GM23338 (cell line): ENCODE results near the gene MAGI3. TPM values are rescaled to one million over a fixed set of nuclear protein-coding genes. Genes with fewer than 3 reads are reported as not detected.

ENCODE experiments used
- ATAC-seq: fragments of 200-7000 bp; cut with Tn5 transposase; 3 replicates; pipeline ENCODE4 v1.9.1; 2020
- DNase-seq: peaks from one replicate; pipeline ENCODE4 v3.0.0-alpha.2; 2015; ENCODE audit warnings: low spot score
- H2AFZ ChIP-seq: fragments of 200-600 bp; sonication (generic); 2 replicates; pipeline ENCODE4 v1.8.0; 2016; ENCODE audit warnings: antibody characterized with exemption, mild to moderate bottlenecking, moderate library complexity
- H3F3A ChIP-seq: fragments of 200-600 bp; sonication (generic); replicated peaks from 2 replicates; pipeline ENCODE4 v1.8.0; 2017; ENCODE audit warnings: antibody characterized with exemption, mixed run types, low read depth
- H3K27ac ChIP-seq: fragments of 200-600 bp; sonication (generic); 2 replicates; pipeline ENCODE4 v1.6.1; 2016; ENCODE audit warnings: low read depth
- H3K27me3 ChIP-seq: fragments of 200-600 bp; sonication (generic); 2 replicates; pipeline ENCODE4 v1.8.0; 2016; ENCODE audit warnings: mild to moderate bottlenecking, mixed run types, moderate library complexity; ENCODE audit not compliant: insufficient read depth
- H3K36me3 ChIP-seq: fragments of 200-600 bp; sonication (generic); 2 replicates; pipeline ENCODE4 v1.8.0; 2016; ENCODE audit warnings: mild to moderate bottlenecking; ENCODE audit not compliant: insufficient read depth
- H3K4me1 ChIP-seq: fragments of 200-600 bp; sonication (generic); 2 replicates; pipeline ENCODE4 v1.8.0; 2016; ENCODE audit warnings: mild to moderate bottlenecking, moderate library complexity; ENCODE audit not compliant: insufficient read depth
- H3K4me2 ChIP-seq: fragments of 200-600 bp; sonication (generic); 2 replicates; pipeline ENCODE4 v1.7.1; 2017; ENCODE audit warnings: mixed run types
- H3K4me3 ChIP-seq: fragments of 200-600 bp; sonication (generic); 2 replicates; pipeline ENCODE4 v1.6.1; 2016; ENCODE audit warnings: mixed run types
- H3K79me2 ChIP-seq: fragments of 200-600 bp; sonication (generic); replicated peaks from 2 replicates; pipeline ENCODE4 v1.8.0; 2017; ENCODE audit warnings: mild to moderate bottlenecking; ENCODE audit not compliant: insufficient read depth
- H3K9me2 ChIP-seq: fragments of 200-600 bp; sonication (generic); 2 replicates; pipeline ENCODE4 v1.8.0; 2017; ENCODE audit not compliant: insufficient read depth
- H4K20me1 ChIP-seq: fragments of 200-600 bp; sonication (generic); replicated peaks from 2 replicates; pipeline ENCODE4 v1.8.0; 2017; ENCODE audit warnings: mild to moderate bottlenecking; ENCODE audit not compliant: insufficient read depth
- H3K27ac Mint-ChIP-seq: 2 replicates; pipeline ENCODE4 v1.8.0; 2020; ENCODE audit warnings: inconsistent platforms, mild to moderate bottlenecking, moderate library complexity, mixed read lengths
- H3K27me3 Mint-ChIP-seq: 3 replicates; pipeline ENCODE4 v1.8.0; 2022; ENCODE audit warnings: low read depth, mild to moderate bottlenecking, moderate library complexity, mixed read lengths, inconsistent platforms; ENCODE audit not compliant: insufficient read depth, poor library complexity
- H3K36me3 Mint-ChIP-seq: 3 replicates; pipeline ENCODE4 v1.8.0; 2021; ENCODE audit warnings: low read depth, mild to moderate bottlenecking, inconsistent platforms, moderate library complexity, mixed read lengths
- H3K4me1 Mint-ChIP-seq: 3 replicates; pipeline ENCODE4 v1.8.0; 2020; ENCODE audit warnings: mild to moderate bottlenecking, inconsistent platforms, mixed read lengths
- H3K4me3 Mint-ChIP-seq: 3 replicates; pipeline ENCODE4 v1.8.0; 2021; ENCODE audit warnings: moderate library complexity, mild to moderate bottlenecking, inconsistent platforms, mixed read lengths
- H3K9me3 Mint-ChIP-seq: 3 replicates; pipeline ENCODE4 v1.8.0; 2020; ENCODE audit warnings: moderate library complexity, mild to moderate bottlenecking, inconsistent platforms, mixed read lengths
- CREB1 ChIP-seq: fragments of 250-450 bp; sonication (Bioruptor Pico); IDR thresholded peaks from 2 replicates; pipeline ENCODE4 v1.5.0; 2020; ENCODE audit warnings: low read depth, mild to moderate bottlenecking, moderate library complexity
- CTCF ChIP-seq, 2 experiments: fragments of 200-600 bp in 1 of 2; sonication (generic) in 1 of 2; conservative IDR thresholded peaks; 2 replicates each; pipeline versions ENCODE4 v1.5.1 to v1.6.1; 2016 to 2017; ENCODE audit warnings: antibody characterized with exemption in 2 of 2, low read depth in 2 of 2, mild to moderate bottlenecking in 2 of 2, moderate library complexity in 1 of 2
- ETS1 ChIP-seq: IDR thresholded peaks from 2 replicates; pipeline ENCODE4 v1.6.1; 2016; ENCODE audit warnings: antibody characterized with exemption
- EZH2 ChIP-seq: fragments of 200-600 bp; sonication (generic); IDR thresholded peaks from one replicate; pipeline ENCODE4 v1.8.0; 2017; ENCODE audit warnings: antibody characterized with exemption, mild to moderate bottlenecking, low read depth; ENCODE audit not compliant: unreplicated experiment
- EZH2phosphoT487 ChIP-seq: fragments of 200-600 bp; sonication (generic); IDR thresholded peaks from one replicate; pipeline ENCODE4 v1.8.1; 2018; ENCODE audit warnings: antibody characterized with exemption; ENCODE audit not compliant: unreplicated experiment
- JUNB ChIP-seq: IDR thresholded peaks from one replicate; pipeline ENCODE4 v1.6.1; 2016; ENCODE audit warnings: antibody characterized with exemption; ENCODE audit not compliant: unreplicated experiment
- NANOG ChIP-seq: IDR thresholded peaks from 2 replicates; pipeline ENCODE4 v1.6.1; 2016; ENCODE audit warnings: antibody characterized with exemption, borderline replicate concordance
- POLR2AphosphoS5 ChIP-seq: IDR thresholded peaks from 2 replicates; pipeline ENCODE4 v1.6.1; 2016; ENCODE audit warnings: antibody characterized with exemption, low read depth
- REST ChIP-seq: IDR thresholded peaks from one replicate; pipeline ENCODE4 v1.6.1; 2018; ENCODE audit warnings: antibody characterized with exemption; ENCODE audit not compliant: unreplicated experiment
- STAT1 ChIP-seq: IDR thresholded peaks from one replicate; pipeline ENCODE4 v1.6.1; 2016; ENCODE audit warnings: antibody characterized with exemption; ENCODE audit not compliant: unreplicated experiment
- ZNF114 ChIP-seq: fragments of 250-450 bp; sonication (Bioruptor Pico); IDR thresholded peaks from 2 replicates; pipeline ENCODE4 v1.5.0; 2020; ENCODE audit warnings: mild to moderate bottlenecking, moderate library complexity
- ZNF331 ChIP-seq: fragments of 250-450 bp; sonication (Bioruptor Pico); IDR thresholded peaks from 2 replicates; pipeline ENCODE4 v1.5.0; 2020; ENCODE audit warnings: low read depth, mild to moderate bottlenecking, moderate library complexity
- ZNF462 ChIP-seq: fragments of 250-450 bp; sonication (Bioruptor Pico); IDR thresholded peaks from 2 replicates; pipeline ENCODE4 v1.5.0; 2020; ENCODE audit warnings: mild to moderate bottlenecking, moderate library complexity
- polyA plus RNA-seq: library from polyadenylated mRNA; unstranded; fragments of >200 nt; fragmentation: Nextera tagmentation; extraction: Ambion mirVana; gene quantifications from 2 replicates; pipeline ENCODE4 v1.2.1, GENCODE V29; 2016
- total RNA-seq: library from RNA; depleted of rRNA; stranded (reverse); fragments of >200 nt; shearing (Covaris generic); gene quantifications from 2 replicates; pipeline ENCODE4 v1.2.3, GENCODE V29; 2014

MAGI3 gene
- total and polyA plus RNA-seq, 2 experiments from 2014 or later = 3.9 to 10.0 TPM

DNA sequence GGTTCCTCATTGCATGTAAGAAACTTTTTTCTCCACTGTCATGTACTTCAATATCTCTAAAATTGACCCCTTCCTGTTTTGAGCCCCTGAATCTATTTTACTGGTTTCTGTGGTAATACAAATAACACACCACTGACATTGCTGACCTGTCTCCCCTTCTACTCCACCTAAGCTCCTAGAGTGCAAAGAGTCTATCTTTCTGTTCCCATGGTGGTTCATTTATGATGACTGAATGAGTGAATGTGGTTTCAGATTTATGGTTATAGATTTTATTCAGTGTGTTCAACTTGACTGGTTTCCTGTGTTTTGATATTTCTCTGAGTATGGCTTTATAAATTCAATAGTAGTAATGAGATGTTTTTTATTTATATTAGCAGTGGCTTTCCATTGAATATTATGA is 127.7 kb downstream of the MAGI3 start:
- H3K27ac ChIP-seq = no peak overlapping the region
- H3K4me3 ChIP-seq = no peak overlapping the region
- DNase-seq (no peak), ATAC-seq (no peak)
- H3K27me3 ChIP-seq = no peaks in the 10 kb centered on the region
- no peak overlapping the region for H3K4me2 ChIP-seq
- Mint-ChIP-seq H3K4me1 (no peaks in the 10 kb centered on the region), H3K36me3 (peaks cover 10% of the 10 kb centered on the region; the same call in 2 of the 3 replicates), H3K4me3 (no peak overlapping the region), H3K27ac (no peak overlapping the region; the same call in 1 of the 2 replicates), H3K9me3 (peaks cover 10% of the 10 kb centered on the region; the same call in 2 of the 3 replicates), H3K27me3 (no peaks in the 10 kb centered on the region)
- H3K4me1 ChIP-seq = no peaks in the 10 kb centered on the region
- H3K79me2 ChIP-seq = peaks cover 3% of the 10 kb centered on the region; the same call in 1 of the 2 replicates
- TF ChIP-seq STAT1 (no peak), NANOG (no peak), REST (no peak), EZH2phosphoT487 (no peak), ZNF331 (CRISPR knock-in tag) (no peak), EZH2 (no peak), ZNF462 (CRISPR knock-in tag) (no peak), POLR2AphosphoS5 (no peak), CTCF (conservative IDR thresholded peaks at IDR 0.05; ENCODE audit: low read depth in 2 of 2) (no peak), ZNF114 (CRISPR knock-in tag) (no peak), CREB1 (CRISPR knock-in tag) (no peak), ETS1 (no peak), JUNB (no peak)
- no peaks in the 10 kb centered on the region for H3F3A ChIP-seq
- no peaks in the 10 kb centered on the region for H4K20me1 ChIP-seq
- no peak overlapping the region for H2AFZ ChIP-seq
- no peaks in the 10 kb centered on the region for H3K9me2 ChIP-seq
- H3K36me3 ChIP-seq = no peaks in the 10 kb centered on the region
